ENCODE results near the gene FBXL16. TPM values are rescaled to one million over a fixed set of nuclear protein-coding genes. Genes with fewer than 3 reads are reported as not detected.

FBXL16 gene
- total RNA-seq, 1 experiment from 2014 or later = 9.9 TPM

GRCh38 chr16:662597-662996 is 43.0 kb downstream of the FBXL16 start:
- DNase-seq (ENCODE audit: low spot score) = no peak

- DNase-seq (ENCODE audit: low spot score) = no peak
Observed at GRCh38 chr16:662095-662494, 43.5 kb downstream of the FBXL16 start.

- DNase-seq (ENCODE audit: low spot score) = no peak
Observed at GRCh38 chr16:661184-661821, 44.3 kb downstream of the FBXL16 start.

GRCh38 chr16:660459-661183 is 45.0 kb downstream of the FBXL16 start:
- DNase-seq (ENCODE audit: low spot score) = no peak

- no peak for DNase-seq (ENCODE audit: low spot score)
Observed at GRCh38 chr16:660132-660458, 45.5 kb downstream of the FBXL16 start.

- no peak for DNase-seq (ENCODE audit: low spot score)
Observed at GRCh38 chr16:659618-660017, 46.0 kb downstream of the FBXL16 start.

- DNase-seq (ENCODE audit: low spot score) = no peak
Observed at GRCh38 chr16:658679-659571, 46.7 kb downstream of the FBXL16 start.

GRCh38 chr16:657487-657886 is 48.1 kb downstream of the FBXL16 start:
- DNase-seq (ENCODE audit: low spot score) = no peak

GRCh38 chr16:654034-654433 is 51.6 kb downstream of the FBXL16 start:
- DNase-seq (ENCODE audit: low spot score) = no peak

GRCh38 chr16:652454-653305 is 52.9 kb downstream of the FBXL16 start:
- no peak for DNase-seq (ENCODE audit: low spot score)

- peak; percentile 43 for DNase-seq (ENCODE audit: low spot score)
Observed at GRCh38 chr16:651844-652243, 53.8 kb downstream of the FBXL16 start.

- DNase-seq (ENCODE audit: low spot score) = no peak
Observed at GRCh38 chr16:649631-650030, 56.0 kb downstream of the FBXL16 start.

- DNase-seq (ENCODE audit: low spot score) = peak; percentile 79
Observed at GRCh38 chr16:648781-649589, 56.6 kb downstream of the FBXL16 start, which contains the start of gene WDR90. Gene WDR90 (plus strand): TSS chr16:649365. CDS start chr16:649417, 52 bp downstream.

- DNase-seq (ENCODE audit: low spot score) = no peak
Observed at GRCh38 chr16:648071-648780, 57.4 kb downstream of the FBXL16 start.

- no peak for DNase-seq (ENCODE audit: low spot score)
Observed at GRCh38 chr16:647173-647902, 58.3 kb downstream of the FBXL16 start.

GRCh38 chr16:646679-647172 is 58.9 kb downstream of the FBXL16 start:
- DNase-seq (ENCODE audit: low spot score) = no peak

GRCh38 chr16:645852-646678 is 59.5 kb downstream of the FBXL16 start:
- no peak for DNase-seq (ENCODE audit: low spot score)

GRCh38 chr16:644556-644955 is 61.0 kb downstream of the FBXL16 start:
- DNase-seq (ENCODE audit: low spot score) = no peak
